ENCODE data around the gene TMEM108.

Gene TMEM108

GRCh38 chr3:133055339-133055738 lies 17.1 kb downstream of the TMEM108 start:
- DNase-seq = no peak

DNA sequence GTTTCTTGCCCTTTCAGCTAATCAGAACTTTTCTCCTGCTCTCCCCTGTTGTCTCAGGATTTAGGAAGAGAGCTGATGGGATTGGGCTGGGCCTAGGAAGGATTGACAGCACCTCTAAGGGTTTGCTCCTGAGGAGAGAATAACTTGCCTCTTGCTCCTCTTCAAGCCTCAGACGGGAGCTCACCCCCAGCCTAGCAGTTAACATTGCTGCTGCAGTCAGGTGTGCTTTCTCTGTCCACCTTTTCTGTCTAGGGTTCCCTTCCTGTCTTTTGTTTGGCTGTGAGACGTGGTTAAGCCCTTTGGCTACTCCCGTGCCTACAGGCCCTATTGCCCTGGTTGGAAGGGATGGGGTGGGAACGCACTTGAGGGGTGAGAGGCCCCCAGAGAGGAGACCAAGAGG lies 20.1 kb downstream of the TMEM108 start:
- DNase-seq = no peak

- no peak for DNase-seq
Observed at GRCh38 chr3:133058831-133059230, 20.6 kb downstream of the TMEM108 start.

GRCh38 chr3:133065193-133065961 lies 27.2 kb downstream of the TMEM108 start:
- DNase-seq = no peak

GRCh38 chr3:133066026-133066425 lies 27.8 kb downstream of the TMEM108 start:
- DNase-seq = no peak

DNA sequence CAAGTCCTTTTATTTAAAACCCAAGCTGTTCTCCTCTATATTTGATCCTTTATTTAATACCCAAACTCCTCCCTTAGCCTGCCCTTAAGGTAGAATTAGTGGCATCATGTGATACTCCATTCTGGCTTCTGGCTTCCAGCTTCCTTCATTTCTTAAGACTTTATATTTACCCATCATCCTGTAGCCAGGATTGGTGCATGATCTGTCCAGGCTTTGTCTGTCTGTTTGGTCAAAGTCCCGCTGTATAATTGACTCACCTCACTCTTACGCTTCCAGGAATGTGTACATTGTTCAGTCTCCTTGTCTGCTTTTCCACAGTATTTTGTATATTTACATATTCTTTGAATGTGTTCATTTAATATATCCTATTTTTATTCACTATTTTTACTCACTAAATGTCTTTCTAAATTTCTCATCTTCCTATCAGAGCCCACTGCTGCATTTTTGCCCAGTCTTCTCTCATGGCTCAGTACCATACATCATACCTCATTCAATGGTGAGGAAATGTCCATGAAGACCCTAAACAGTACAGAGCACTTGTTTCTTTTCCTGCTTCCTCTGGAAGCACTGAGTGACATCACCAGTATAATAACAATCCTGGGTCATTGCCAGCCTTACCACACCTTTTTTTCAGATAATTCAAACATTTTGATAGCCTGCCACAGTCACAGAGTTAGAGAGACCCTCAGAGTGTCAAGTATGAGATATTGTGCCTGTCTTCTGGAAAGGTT lies 31.5 kb downstream of the TMEM108 start:
- no peak for DNase-seq

DNA sequence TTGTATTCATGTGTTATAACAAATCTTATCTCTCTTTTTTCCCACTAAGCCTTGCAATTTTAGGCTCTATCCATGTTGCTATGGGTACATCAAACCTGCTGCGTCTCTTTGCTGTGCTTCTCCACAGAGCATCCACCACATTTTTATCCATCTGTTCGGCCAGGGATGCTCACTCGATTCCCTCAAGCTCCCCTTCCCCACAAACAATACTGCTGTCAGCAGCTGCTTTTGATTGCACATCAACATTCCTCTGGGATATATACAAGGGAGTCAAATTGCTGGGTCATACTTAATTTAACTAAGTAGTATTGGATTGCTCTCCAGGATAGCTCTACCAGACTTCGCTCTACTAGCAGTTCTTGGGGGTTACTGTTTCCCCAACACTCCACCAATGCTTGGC lies 36.8 kb downstream of the TMEM108 start:
- DNase-seq = no peak

GRCh38 chr3:133077688-133078087 lies 39.5 kb downstream of the TMEM108 start:
- no peak for DNase-seq

- DNase-seq = no peak
Observed at GRCh38 chr3:133079621-133080020, 41.4 kb downstream of the TMEM108 start.

DNA sequence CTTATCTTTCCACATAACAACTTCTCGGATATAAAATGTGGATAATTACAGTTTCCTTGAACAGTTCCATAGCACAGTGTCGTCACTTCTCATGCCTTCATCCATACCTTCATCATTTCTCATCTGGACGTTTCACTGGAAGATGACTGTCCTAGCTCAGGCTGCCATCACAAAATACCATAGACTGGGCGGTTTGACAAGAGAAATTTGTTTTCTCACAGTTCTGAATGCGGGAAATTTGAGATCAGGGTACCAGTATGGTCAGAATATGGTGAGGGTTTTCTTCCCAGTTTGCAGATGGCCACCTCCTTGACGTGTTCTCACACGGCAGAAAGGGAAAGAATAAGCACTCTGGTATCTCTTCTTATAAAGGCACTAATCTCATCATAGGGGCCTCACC lies 42.8 kb downstream of the TMEM108 start:
- DNase-seq = no peak

DNA sequence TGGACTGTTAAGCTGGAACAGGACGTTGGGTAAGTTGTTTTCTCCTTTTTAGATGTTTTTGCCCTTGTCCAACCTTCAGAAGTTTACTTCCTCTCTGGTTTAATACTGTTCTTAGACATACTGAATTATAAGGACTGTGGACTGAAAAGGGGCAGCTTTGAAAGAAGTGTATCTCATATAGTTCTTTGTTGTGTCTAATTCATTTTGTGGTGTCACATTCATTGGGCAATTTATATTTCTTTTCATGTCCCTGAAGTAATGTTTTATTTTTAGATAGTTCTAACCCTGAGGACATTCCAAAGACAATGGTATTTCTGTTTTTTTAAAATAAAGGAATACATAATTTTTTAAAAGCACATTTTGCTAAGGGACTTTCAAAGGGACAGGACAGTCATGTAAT lies 45.2 kb downstream of the TMEM108 start:
- DNase-seq = no peak

GRCh38 chr3:133089906-133090485 lies 51.8 kb downstream of the TMEM108 start:
- DNase-seq = no peak

GRCh38 chr3:133092681-133093080 lies 54.5 kb downstream of the TMEM108 start:
- no peak for DNase-seq

DNA sequence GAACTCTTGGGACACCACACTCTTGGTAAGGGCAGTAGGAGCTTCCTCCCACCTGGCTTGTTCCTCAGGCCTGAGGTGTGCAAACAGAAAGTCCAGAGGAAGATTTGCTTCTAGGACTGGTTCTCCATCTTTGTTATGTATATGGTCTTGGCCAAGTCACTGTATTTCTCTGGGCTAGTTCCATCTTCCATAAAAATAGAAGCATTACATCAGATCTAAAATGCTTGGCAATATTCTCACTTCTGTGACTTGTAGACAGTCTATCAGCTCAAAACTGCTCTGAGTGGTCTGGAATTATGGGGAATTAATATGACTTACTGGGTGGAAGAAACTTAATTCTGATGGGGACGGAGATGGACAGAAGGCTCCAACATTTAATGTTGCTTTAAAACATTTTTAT lies 55.2 kb downstream of the TMEM108 start:
- DNase-seq = no peak

- DNase-seq = peak; percentile 86
Observed at GRCh38 chr3:133096900-133097613, 58.9 kb downstream of the TMEM108 start.

GRCh38 chr3:133103706-133104105 lies 65.5 kb downstream of the TMEM108 start:
- DNase-seq = no peak

DNA sequence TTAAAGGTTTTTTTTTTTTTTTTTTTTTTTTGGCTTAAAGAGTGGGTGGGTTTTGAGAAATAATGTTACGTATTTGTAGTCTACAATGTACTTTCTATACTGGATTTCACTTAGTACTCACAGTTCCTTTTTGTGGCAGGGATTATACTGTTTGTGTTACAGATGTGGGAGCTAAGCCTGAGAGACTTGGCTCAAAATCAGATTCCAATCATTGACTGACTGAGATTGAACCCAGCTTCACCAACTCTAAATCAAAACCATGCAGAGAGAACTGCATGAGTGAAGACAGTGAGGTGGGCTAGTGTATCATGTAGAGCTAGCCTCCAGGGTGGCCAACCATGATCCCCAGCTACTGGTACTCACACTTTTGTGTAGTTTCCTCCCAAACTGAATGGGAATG lies 68.0 kb downstream of the TMEM108 start:
- no peak for DNase-seq

DNA sequence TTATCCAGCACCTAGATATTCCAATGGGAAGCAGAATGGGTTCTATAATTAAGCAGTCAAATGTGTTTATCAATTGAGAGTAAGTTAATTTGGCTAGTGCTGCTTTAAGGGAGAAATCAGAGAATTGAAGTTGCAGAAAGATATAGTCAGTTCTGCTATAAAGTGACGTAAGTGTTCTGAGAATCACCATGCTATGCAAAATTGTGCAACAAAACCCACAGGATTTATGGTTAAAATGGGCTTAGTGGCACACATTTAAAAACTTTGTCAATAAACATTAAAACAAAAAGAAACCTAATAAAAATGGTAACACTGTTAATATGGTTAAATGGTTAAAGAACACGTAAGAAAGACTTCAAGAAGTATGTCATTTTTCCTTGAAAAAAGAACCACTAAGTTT lies 74.5 kb downstream of the TMEM108 start:
- DNase-seq = no peak

DNA sequence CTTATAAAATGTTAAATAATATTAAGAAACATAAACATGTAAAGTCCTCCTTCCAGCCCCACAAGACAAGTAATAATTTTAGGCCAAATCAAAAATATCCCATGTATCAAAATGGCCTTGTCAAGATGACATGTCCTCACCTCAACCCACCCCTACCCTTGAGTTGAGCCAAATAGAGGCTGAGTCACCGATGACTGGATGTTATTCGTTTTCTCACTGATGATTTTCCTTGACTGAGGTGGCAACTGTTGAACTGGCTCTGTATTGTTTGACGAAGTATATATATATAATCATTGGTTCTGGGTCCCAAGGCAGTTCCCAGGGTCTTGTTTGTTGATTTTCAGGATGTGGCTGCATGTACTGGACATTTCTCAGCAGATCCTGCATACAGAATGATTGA lies 75.3 kb downstream of the TMEM108 start:
- no peak for DNase-seq

DNA sequence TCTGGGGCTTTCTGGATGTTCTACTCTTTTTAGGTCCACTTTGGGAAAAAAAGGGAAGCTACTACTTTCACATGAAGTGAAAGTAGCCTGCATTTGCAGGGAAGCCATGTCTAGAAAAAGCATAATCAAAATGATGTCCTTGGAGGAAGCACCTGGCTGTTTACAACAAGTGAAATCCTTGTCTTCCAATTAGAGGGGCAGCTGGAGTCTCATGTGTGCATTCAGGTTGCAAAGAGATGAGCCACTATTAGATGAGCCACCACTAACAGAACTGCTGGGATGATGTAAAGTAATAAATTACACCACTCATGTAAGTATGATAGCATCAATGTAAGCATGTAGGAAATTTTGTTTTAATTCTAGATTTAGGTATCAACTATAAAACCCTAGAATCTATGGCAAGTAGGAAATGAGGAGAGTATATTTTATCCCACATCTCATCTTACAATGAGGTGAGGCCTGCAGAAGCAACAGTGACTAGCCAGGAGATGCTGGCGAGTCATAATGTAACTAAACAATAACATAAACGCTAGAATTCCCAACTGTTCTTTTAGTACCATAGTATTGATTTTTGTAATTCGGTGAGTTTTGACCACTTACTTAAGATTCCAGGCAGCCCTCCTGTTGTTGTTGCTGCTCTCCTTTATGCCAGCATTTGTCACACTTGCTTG lies 75.9 kb downstream of the TMEM108 start:
- no peak for DNase-seq

- DNase-seq = no peak
Observed at GRCh38 chr3:133115176-133115575, 77.0 kb downstream of the TMEM108 start.

- no peak for DNase-seq
Observed at GRCh38 chr3:133117342-133117741, 79.2 kb downstream of the TMEM108 start.

DNA sequence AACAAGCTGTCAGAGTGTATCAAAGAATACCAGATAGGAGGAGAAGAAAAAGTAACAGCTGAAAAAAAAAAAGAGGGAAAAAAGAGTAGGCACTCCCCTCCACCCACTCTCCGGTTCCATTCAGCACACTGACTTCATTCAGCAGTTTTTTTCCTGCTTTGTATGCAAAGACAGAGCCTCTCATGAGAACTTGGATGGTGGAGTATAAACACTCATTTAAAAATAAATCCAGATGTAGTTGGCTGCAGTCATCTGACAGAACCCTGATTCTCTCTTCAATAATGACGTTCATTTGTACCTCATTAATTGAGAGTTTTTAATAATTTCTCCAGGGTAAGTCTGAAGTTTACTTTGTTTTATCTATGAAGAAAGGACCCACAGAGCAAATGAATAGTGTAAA lies 81.0 kb downstream of the TMEM108 start:
- no peak for DNase-seq

Measured in fibroblast of upper back skin (primary cell).